Mucosa of descending colon (tissue), 3 donors: ENCODE results near the gene ZBTB25. TPM values are rescaled to one million over a fixed set of nuclear protein-coding genes. Genes with fewer than 3 reads are reported as not detected.
A peak's percentile ranks its signal among the peaks of the same experiment; 100 is the strongest.

Source experiments
- ATAC-seq: fragments of 200-7000 bp; cut with Tn5 transposase; one replicate; pipeline ENCODE4 v1.9.1; 2020; ENCODE audit warnings: mild to moderate bottlenecking, moderate library complexity
- DNase-seq, 3 donors: peaks; one replicate each; pipeline ENCODE4 v3.0.0-alpha.2; 2020
- H3K36me3 ChIP-seq: fragments of 200-600 bp; one replicate; pipeline ENCODE4 v1.8.0; 2021; ENCODE audit warnings: low read depth, mild to moderate bottlenecking
- H3K4me1 ChIP-seq: fragments of 200-600 bp; one replicate; pipeline ENCODE4 v1.8.0; 2021; ENCODE audit warnings: low read depth, mild to moderate bottlenecking
- H3K4me3 ChIP-seq: fragments of 200-600 bp; one replicate; pipeline ENCODE4 v1.8.0; 2021; ENCODE audit warnings: mild to moderate bottlenecking
- H3K9me3 ChIP-seq: fragments of 200-600 bp; one replicate; pipeline ENCODE4 v1.8.0; 2021; ENCODE audit warnings: mild to moderate bottlenecking
- CTCF ChIP-seq: fragments of 200-600 bp; IDR thresholded peaks from one replicate; pipeline ENCODE4 v1.8.0; 2022; ENCODE audit warnings: antibody characterized with exemption, mild to moderate bottlenecking
- intact Hi-C, 2 donors: fragments of 100-400 bp; cut with DNase I in 1 of 2; cut with micrococcal nuclease in 1 of 2; formaldehyde crosslinking; loops; one replicate each; pipeline versions ENCODE4 v1.11.0 to v1.11.1; 2022; cut with DNase I, micrococcal nuclease
- total RNA-seq, 3 donors: library from RNA; stranded (reverse); fragmentation: NEBNext Ultra II Directional in 2 of 3; extraction: Animal tissue kit (Norgen Biotek cat#: 25700) in 2 of 3; gene quantifications; one replicate each; pipeline versions ENCODE4 v1.2.1 to v1.2.4, GENCODE V29; 2021 to 2023
- donor health status: DM: no; HTN: no; CAD: no; lungs with moderate emphysema.
- donor health status: DM: no; HTN: no; CAD: no.
- donor health status: DM: no; HTN: yes; CAD: no.

Gene ZBTB25
- total RNA-seq, 3 donors from 2014 or later, result 6.1 to 14.4 (median 7.2) TPM

GRCh38 chr14:64442300-64442988 is 61.2 kb downstream of the ZBTB25 start:
- DNase-seq (no peak), ATAC-seq (no peak)
- intact Hi-C loops, result no loop called here
- Histone ChIP-seq H3K9me3 (no peaks in the 10 kb centered on the region), H3K4me1 (peaks cover 6% of the 10 kb centered on the region), H3K36me3 (no peaks in the 10 kb centered on the region), H3K4me3 (no peak overlapping the region)
- TF ChIP-seq CTCF, result no peak

GRCh38 chr14:64440494-64440893 is 63.1 kb downstream of the ZBTB25 start:
- H3K4me3 ChIP-seq, result no peak overlapping the region
- H3K9me3 ChIP-seq, result no peaks in the 10 kb centered on the region
- H3K4me1 ChIP-seq, result peaks cover 6% of the 10 kb centered on the region
- no peak for TF ChIP-seq CTCF
- DNase-seq (no peak), ATAC-seq (no peak)
- H3K36me3 ChIP-seq, result no peaks in the 10 kb centered on the region
- intact Hi-C loops, result no loop called here

- DNase-seq (no peak), ATAC-seq (no peak)
- intact Hi-C loops, result no loop called here
- Histone ChIP-seq H3K9me3 (no peaks in the 10 kb centered on the region), H3K36me3 (no peaks in the 10 kb centered on the region), H3K4me1 (peaks cover 6% of the 10 kb centered on the region), H3K4me3 (no peak overlapping the region)
- TF ChIP-seq CTCF, result no peak
These were observed 64.5 kb downstream of the ZBTB25 start for GRCh38 chr14:64439141-64439540.

GRCh38 chr14:64438181-64438841 is 65.3 kb downstream of the ZBTB25 start:
- intact Hi-C loops, result no loop called here
- peaks cover 6% of the 10 kb centered on the region for H3K4me1 ChIP-seq
- H3K4me3 ChIP-seq, result no peak overlapping the region
- DNase-seq (no peak), ATAC-seq (peak; percentile 94)
- no peaks in the 10 kb centered on the region for H3K9me3 ChIP-seq
- H3K36me3 ChIP-seq, result no peaks in the 10 kb centered on the region
- no peak for TF ChIP-seq CTCF

- ATAC-seq, result no peak
These were observed 69.1 kb downstream of the ZBTB25 start for GRCh38 chr14:64434528-64434927.

More at GRCh38 chr14:64434528-64434927, 69.1 kb downstream of the ZBTB25 start:
- H3K9me3 ChIP-seq, result no peaks in the 10 kb centered on the region
- H3K4me3 ChIP-seq, result no peak overlapping the region
- no peak for TF ChIP-seq CTCF
- DNase-seq, result no peak
- intact Hi-C loops, result no loop called here
- peaks cover 6% of the 10 kb centered on the region for H3K4me1 ChIP-seq
- H3K36me3 ChIP-seq, result no peaks in the 10 kb centered on the region
